SH-SY5Y (cell line): ENCODE results near the gene CHST4.

Source experiments
- GATA2 ChIP-seq: IDR thresholded peaks from 2 replicates; pipeline ENCODE4 v1.6.1; 2011; ENCODE audit warnings: mild to moderate bottlenecking, low read depth, low read length
- GATA3 ChIP-seq: IDR thresholded peaks from 2 replicates; pipeline ENCODE4 v1.6.1; 2011; ENCODE audit warnings: low read depth, mild to moderate bottlenecking, low read length, moderate library complexity

GRCh38 chr16:71555230-71555891 is 29.1 kb downstream of the CHST4 start:
- TF ChIP-seq GATA3 (no peak), GATA2 (no peak)
